Keratinocyte (primary cell): ENCODE results near the gene DOCK1. TPM values are rescaled to one million over a fixed set of nuclear protein-coding genes. Genes with fewer than 3 reads are reported as not detected.

Experiments used
- DNase-seq: peaks from one replicate; pipeline ENCODE4 v3.0.0-alpha.2; 2011; ENCODE audit warnings: low read depth, missing footprints, low spot score
- FAIRE-seq: peaks from 2 replicates; lab custom pipeline; 2011; peaks lifted over from hg19 to GRCh38; lab: Jason Lieb, UNC
- H2AFZ ChIP-seq: 2 replicates; pipeline ENCODE4 v1.6.0; 2012; ENCODE audit warnings: low read length, control low read depth, inconsistent platforms; ENCODE audit not compliant: control insufficient read depth
- H3K27ac ChIP-seq: 2 replicates; pipeline ENCODE4 v1.5.1; 2011; ENCODE audit warnings: low read length; ENCODE audit not compliant: control insufficient read depth, insufficient read depth
- H3K27me3 ChIP-seq: 3 replicates; pipeline ENCODE4 v1.6.0; 2011; ENCODE audit warnings: low read length; ENCODE audit not compliant: control insufficient read depth, insufficient read depth; ENCODE audit errors: extremely low read depth
- H3K36me3 ChIP-seq, 2 experiments: 2 replicates in 1 of 2; 3 replicates in 1 of 2; pipeline ENCODE4 v1.5.1; 2011; ENCODE audit warnings: low read length in 2 of 2, mild to moderate bottlenecking in 1 of 2; ENCODE audit not compliant: control insufficient read depth in 2 of 2, insufficient read depth in 2 of 2; ENCODE audit errors: extremely low read depth in 1 of 2
- H3K4me1 ChIP-seq: 3 replicates; pipeline ENCODE4 v1.5.1; 2011; ENCODE audit warnings: low read length; ENCODE audit not compliant: control insufficient read depth, insufficient read depth; ENCODE audit errors: extremely low read depth
- H3K4me2 ChIP-seq: 3 replicates; pipeline ENCODE4 v1.6.0; 2011; ENCODE audit warnings: low read depth, low read length; ENCODE audit not compliant: control insufficient read depth, insufficient read depth; ENCODE audit errors: extremely low read depth
- H3K4me3 ChIP-seq, 3 experiments: fragments of 200-600 bp in 1 of 3; sonication (generic) in 1 of 3; 2 replicates in 2 of 3; 3 replicates in 1 of 3; pipeline ENCODE4 v1.5.1; 2011 to 2016; ENCODE audit warnings: low read length in 3 of 3, mild to moderate bottlenecking in 3 of 3, control low read depth in 2 of 3, inconsistent platforms in 1 of 3, low read depth in 1 of 3, mixed read lengths in 1 of 3, mixed run types in 1 of 3, moderate library complexity in 1 of 3; ENCODE audit not compliant: control insufficient read depth in 2 of 3, insufficient read depth in 2 of 3; ENCODE audit errors: extremely low read depth in 1 of 3
- H3K79me2 ChIP-seq: 2 replicates; pipeline ENCODE4 v1.6.0; 2012; ENCODE audit warnings: low read length; ENCODE audit not compliant: control insufficient read depth, insufficient read depth
- H3K9ac ChIP-seq: 3 replicates; pipeline ENCODE4 v1.6.0; 2011; ENCODE audit warnings: low read length; ENCODE audit not compliant: control insufficient read depth, insufficient read depth; ENCODE audit errors: extremely low read depth
- H3K9me1 ChIP-seq: 3 replicates; pipeline ENCODE4 v1.6.0; 2011; ENCODE audit warnings: low read length; ENCODE audit not compliant: control insufficient read depth, insufficient read depth; ENCODE audit errors: extremely low read depth
- H3K9me3 ChIP-seq: 2 replicates; pipeline ENCODE4 v1.5.1; 2012; ENCODE audit warnings: low read depth, low read length; ENCODE audit not compliant: control insufficient read depth
- H4K20me1 ChIP-seq: 3 replicates; pipeline ENCODE4 v1.6.0; 2011; ENCODE audit warnings: low read length; ENCODE audit not compliant: control insufficient read depth, insufficient read depth; ENCODE audit errors: extremely low read depth
- EZH2 ChIP-seq: IDR thresholded peaks from one replicate; pipeline ENCODE4 v1.6.1; 2012; ENCODE audit warnings: inconsistent platforms, mild to moderate bottlenecking, low read length, moderate library complexity
- dilution Hi-C: fragments of 300-500 bp; cut with MboI; formaldehyde crosslinking; loops from one replicate; pipeline ENCODE4 v1.7.0; 2020; ENCODE audit warnings: low sequenced_read_pairs; ENCODE audit not compliant: extremely low pct_ligation_motif_present
- polyA plus RNA-seq, 5 experiments: library from polyadenylated mRNA; depleted of rRNA in 3 of 5; stranded (reverse) in 3 of 5; stranded (forward) in 1 of 5; unstranded in 1 of 5; fragments of >200 nt; gene quantifications; 1 replicate in 1 of 5; 2 replicates in 3 of 5; 3 replicates in 1 of 5; pipeline versions ENCODE4 v1.2.1 to v1.2.3, GENCODE V29; 2011 to 2012; ENCODE audit warnings: missing spikeins in 2 of 5, low read depth in 1 of 5, low replicate concordance in 1 of 5
- TF ChIP-seq, protein P1 (sequence below), 3 experiments: IDR thresholded peaks in 1 of 3; conservative IDR thresholded peaks in 1 of 3; optimal IDR thresholded peaks in 1 of 3; 2 replicates in 2 of 3; 3 replicates in 1 of 3; pipeline versions ENCODE3 to v1.5.1; 2011; ENCODE audit warnings: low read length in 3 of 3, mild to moderate bottlenecking in 3 of 3, moderate library complexity in 2 of 3, control low read depth in 1 of 3, inconsistent platforms in 1 of 3; ENCODE audit not compliant: insufficient read depth in 2 of 3; ENCODE audit errors: extremely low read depth in 1 of 3

Gene DOCK1
- polyA plus RNA-seq, 1 donor (not counting 4 experiments of a cell fraction or from before 2014, with no cell fraction given), result 15.7 TPM

DNA sequence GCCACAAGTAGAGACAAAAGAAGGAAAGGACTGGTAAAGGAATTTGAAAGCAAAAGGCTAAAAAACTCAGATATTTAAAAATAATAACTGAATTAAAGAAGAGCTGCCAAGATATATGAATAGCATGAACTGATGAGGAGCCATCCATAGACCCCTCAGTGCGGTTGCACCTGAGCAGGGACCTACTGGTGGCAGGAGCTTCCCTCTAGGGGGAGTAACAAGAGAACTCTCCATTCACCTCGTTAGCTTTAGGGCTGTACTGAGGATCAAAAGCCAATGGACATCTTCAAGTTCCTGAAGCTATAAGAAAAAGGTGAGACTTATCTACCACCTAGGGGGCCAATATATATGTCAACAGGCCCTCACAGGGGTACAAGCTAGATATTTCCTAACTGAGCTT, 27.8 kb upstream of the DOCK1 start:
- no peaks in the 10 kb centered on the region for H3K9me1 ChIP-seq
- H3K36me3 ChIP-seq, result no peaks in the 10 kb centered on the region
- no peaks in the 10 kb centered on the region for H4K20me1 ChIP-seq

DNA sequence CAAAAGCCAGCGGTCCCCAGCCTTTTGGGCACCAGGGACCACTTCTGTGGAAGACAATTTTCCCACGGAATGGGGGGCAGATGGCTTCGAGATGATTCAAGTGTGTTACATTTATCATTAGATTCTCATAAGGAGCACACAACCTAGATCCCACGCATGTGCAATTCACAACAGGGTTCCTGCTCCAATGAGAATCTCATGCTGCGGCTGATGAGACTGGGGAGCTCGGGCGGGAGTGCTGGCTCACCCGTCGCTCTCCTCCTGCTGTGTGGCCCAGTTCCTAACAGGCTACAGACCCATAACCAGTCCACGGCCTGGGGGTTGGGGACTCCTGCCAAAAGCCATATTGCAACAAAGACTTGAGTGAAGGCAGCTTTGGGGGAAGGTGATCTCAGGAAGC, 26.6 kb upstream of the DOCK1 start:
- no peaks in the 10 kb centered on the region for H3K36me3 ChIP-seq
- FAIRE-seq (no peak), DNase-seq (no peak)
- H3K4me1 ChIP-seq, result peaks cover 2% of the 10 kb centered on the region
- no peak overlapping the region for H2AFZ ChIP-seq
- no peak overlapping the region for H3K9ac ChIP-seq
- H3K79me2 ChIP-seq, result no peaks in the 10 kb centered on the region
- no peak overlapping the region for H3K4me3 ChIP-seq
- no peaks in the 10 kb centered on the region for H3K9me1 ChIP-seq
- no peaks in the 10 kb centered on the region for H4K20me1 ChIP-seq
- H3K27ac ChIP-seq, result no peak overlapping the region
- H3K27me3 ChIP-seq, result peaks cover 6% of the 10 kb centered on the region
- dilution Hi-C loops, result no loop called here
- H3K9me3 ChIP-seq, result no peaks in the 10 kb centered on the region
- H3K4me2 ChIP-seq, result no peak overlapping the region
- no peak for TF ChIP-seq EZH2
- TF ChIP-seq, protein P1, sequence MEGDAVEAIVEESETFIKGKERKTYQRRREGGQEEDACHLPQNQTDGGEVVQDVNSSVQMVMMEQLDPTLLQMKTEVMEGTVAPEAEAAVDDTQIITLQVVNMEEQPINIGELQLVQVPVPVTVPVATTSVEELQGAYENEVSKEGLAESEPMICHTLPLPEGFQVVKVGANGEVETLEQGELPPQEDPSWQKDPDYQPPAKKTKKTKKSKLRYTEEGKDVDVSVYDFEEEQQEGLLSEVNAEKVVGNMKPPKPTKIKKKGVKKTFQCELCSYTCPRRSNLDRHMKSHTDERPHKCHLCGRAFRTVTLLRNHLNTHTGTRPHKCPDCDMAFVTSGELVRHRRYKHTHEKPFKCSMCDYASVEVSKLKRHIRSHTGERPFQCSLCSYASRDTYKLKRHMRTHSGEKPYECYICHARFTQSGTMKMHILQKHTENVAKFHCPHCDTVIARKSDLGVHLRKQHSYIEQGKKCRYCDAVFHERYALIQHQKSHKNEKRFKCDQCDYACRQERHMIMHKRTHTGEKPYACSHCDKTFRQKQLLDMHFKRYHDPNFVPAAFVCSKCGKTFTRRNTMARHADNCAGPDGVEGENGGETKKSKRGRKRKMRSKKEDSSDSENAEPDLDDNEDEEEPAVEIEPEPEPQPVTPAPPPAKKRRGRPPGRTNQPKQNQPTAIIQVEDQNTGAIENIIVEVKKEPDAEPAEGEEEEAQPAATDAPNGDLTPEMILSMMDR (optimal IDR thresholded peaks at IDR 0.05 in 1 of 3, IDR thresholded peaks at IDR 0.05 in 1 of 3, conservative IDR thresholded peaks at IDR 0.05 in 1 of 3; ENCODE audit: extremely low read depth in 1 of 3, insufficient read depth in 2 of 3, low read length in 3 of 3), result no peak

More for the DNA sequence above, 27.8 kb upstream of the DOCK1 start:
- Histone ChIP-seq H3K79me2 (no peaks in the 10 kb centered on the region), H3K4me3 (no peak overlapping the region), H3K4me2 (no peak overlapping the region), H2AFZ (no peak overlapping the region), H3K9me3 (no peaks in the 10 kb centered on the region), H3K4me1 (peaks cover 2% of the 10 kb centered on the region), H3K27ac (no peak overlapping the region), H3K27me3 (peaks cover 6% of the 10 kb centered on the region), H3K9ac (no peak overlapping the region)
- FAIRE-seq (no peak), DNase-seq (no peak)
- TF ChIP-seq, protein P1 (optimal IDR thresholded peaks at IDR 0.05 in 1 of 3, IDR thresholded peaks at IDR 0.05 in 1 of 3, conservative IDR thresholded peaks at IDR 0.05 in 1 of 3; ENCODE audit: extremely low read depth in 1 of 3, insufficient read depth in 2 of 3, low read length in 3 of 3), result no peak
- TF ChIP-seq EZH2, result no peak
- dilution Hi-C loops, result no loop called here
